Left renal cortex interstitium (tissue), 4 donors: ENCODE results near the gene IL1A. TPM values are rescaled to one million over a fixed set of nuclear protein-coding genes. Genes with fewer than 3 reads are reported as not detected.

Experiments
- DNase-seq, 4 donors: peaks; one replicate each; pipeline ENCODE4 v3.0.0-alpha.2; 2013; ENCODE audit warnings: low read depth in 4 of 4, low spot score in 2 of 4, missing footprints in 1 of 4
- polyA plus RNA-seq, 4 donors: library from polyadenylated mRNA; unstranded; fragments of 120-200 nt; gene quantifications; one replicate each; pipeline ENCODE4 v1.2.1, GENCODE V29; 2013; ENCODE audit not compliant: insufficient read length in 4 of 4

IL1A gene
- polyA plus RNA-seq, 4 donors: 0.08 to 0.14 (median 0.13) TPM; not detected in 1

GRCh38 chr2:112794131-112794733, 9.9 kb upstream of the IL1A start:
- DNase-seq: no peak

GRCh38 chr2:112793449-112793978, 9.2 kb upstream of the IL1A start:
- DNase-seq: no peak

GRCh38 chr2:112792419-112792818, 8.1 kb upstream of the IL1A start:
- no peak for DNase-seq

- no peak for DNase-seq
These were observed 7.5 kb upstream of the IL1A start for GRCh38 chr2:112791693-112792230.

GRCh38 chr2:112791019-112791418, 6.7 kb upstream of the IL1A start:
- DNase-seq: no peak

- DNase-seq: no peak
These were observed 6.0 kb upstream of the IL1A start for GRCh38 chr2:112790305-112790704.

- no peak for DNase-seq
These were observed 4.9 kb upstream of the IL1A start for GRCh38 chr2:112789186-112789585.

- DNase-seq: no peak
These were observed 4.4 kb upstream of the IL1A start for GRCh38 chr2:112788653-112789052.

- DNase-seq: no peak
These were observed 3.6 kb upstream of the IL1A start for GRCh38 chr2:112787729-112788393.

GRCh38 chr2:112787294-112787693, 3.0 kb upstream of the IL1A start:
- no peak for DNase-seq

GRCh38 chr2:112783187-112783714, 1.0 kb downstream of the IL1A start:
- DNase-seq: no peak

- DNase-seq: no peak
These were observed 2.0 kb downstream of the IL1A start for GRCh38 chr2:112782234-112782799.

- no peak for DNase-seq
These were observed 4.7 kb downstream of the IL1A start for GRCh38 chr2:112779598-112779997.

- DNase-seq: no peak
These were observed 7.3 kb downstream of the IL1A start for GRCh38 chr2:112777036-112777435.

GRCh38 chr2:112776113-112776512, 8.2 kb downstream of the IL1A start:
- DNase-seq: no peak

GRCh38 chr2:112774536-112775285, 9.6 kb downstream of the IL1A start:
- no peak for DNase-seq

- no peak for DNase-seq
These were observed 10.7 kb downstream of the IL1A start for GRCh38 chr2:112773556-112773955.

GRCh38 chr2:112772911-112773475, 11.3 kb downstream of the IL1A start:
- no peak for DNase-seq

GRCh38 chr2:112772322-112772721, 12.0 kb downstream of the IL1A start:
- no peak for DNase-seq

GRCh38 chr2:112768432-112768831, 15.9 kb downstream of the IL1A start:
- DNase-seq: no peak
